ENCODE results near the gene ADGRL3.

Gene ADGRL3

GRCh38 chr4:61799794-61800193 is 599.7 kb downstream of the ADGRL3 start:
- DNase-seq (ENCODE audit: low read depth), result no peak
- H3K4me3 ChIP-seq (ENCODE audit: control insufficient read depth, low read depth, low read length), result no peak overlapping the region
- TF ChIP-seq CTCF (conservative IDR thresholded peaks at IDR 0.05; ENCODE audit: control insufficient read depth, insufficient read depth, low read depth, low read length), result no peak

- no peak overlapping the region for H3K4me3 ChIP-seq (ENCODE audit: control insufficient read depth, low read depth, low read length)
- DNase-seq (ENCODE audit: low read depth), result no peak
- no peak for TF ChIP-seq CTCF (conservative IDR thresholded peaks at IDR 0.05; ENCODE audit: control insufficient read depth, insufficient read depth, low read depth, low read length)
Measured at GRCh38 chr4:61805227-61805626, 605.1 kb downstream of the ADGRL3 start.

GRCh38 chr4:61805979-61806378 is 605.9 kb downstream of the ADGRL3 start:
- no peak overlapping the region for H3K4me3 ChIP-seq (ENCODE audit: control insufficient read depth, low read depth, low read length)
- no peak for TF ChIP-seq CTCF (conservative IDR thresholded peaks at IDR 0.05; ENCODE audit: control insufficient read depth, insufficient read depth, low read depth, low read length)
- DNase-seq (ENCODE audit: low read depth), result no peak

GRCh38 chr4:61812171-61812570 is 612.0 kb downstream of the ADGRL3 start:
- DNase-seq (ENCODE audit: low read depth), result no peak
- no peak for TF ChIP-seq CTCF (conservative IDR thresholded peaks at IDR 0.05; ENCODE audit: control insufficient read depth, insufficient read depth, low read depth, low read length)
- H3K4me3 ChIP-seq (ENCODE audit: control insufficient read depth, low read depth, low read length), result no peak overlapping the region

- H3K4me3 ChIP-seq (ENCODE audit: control insufficient read depth, low read depth, low read length), result no peak overlapping the region
- no peak for TF ChIP-seq CTCF (conservative IDR thresholded peaks at IDR 0.05; ENCODE audit: control insufficient read depth, insufficient read depth, low read depth, low read length)
- no peak for DNase-seq (ENCODE audit: low read depth)
Measured at GRCh38 chr4:61817071-61817470, 616.9 kb downstream of the ADGRL3 start.

- H3K4me3 ChIP-seq (ENCODE audit: control insufficient read depth, low read depth, low read length), result no peak overlapping the region
- DNase-seq (ENCODE audit: low read depth), result no peak
- no peak for TF ChIP-seq CTCF (conservative IDR thresholded peaks at IDR 0.05; ENCODE audit: control insufficient read depth, insufficient read depth, low read depth, low read length)
Measured at GRCh38 chr4:61820136-61820535, 620.0 kb downstream of the ADGRL3 start.

GRCh38 chr4:61824454-61824853 is 624.3 kb downstream of the ADGRL3 start:
- TF ChIP-seq CTCF (conservative IDR thresholded peaks at IDR 0.05; ENCODE audit: control insufficient read depth, insufficient read depth, low read depth, low read length), result no peak
- no peak overlapping the region for H3K4me3 ChIP-seq (ENCODE audit: control insufficient read depth, low read depth, low read length)
- DNase-seq (ENCODE audit: low read depth), result no peak
